ENCODE data around the gene TRERF1.
"Not testable (repeated sequence)": the region's sequence is repeated elsewhere in the genome, so short reads cannot be mapped to it uniquely, and the experiment has no call there.

TRERF1 gene, protein sequence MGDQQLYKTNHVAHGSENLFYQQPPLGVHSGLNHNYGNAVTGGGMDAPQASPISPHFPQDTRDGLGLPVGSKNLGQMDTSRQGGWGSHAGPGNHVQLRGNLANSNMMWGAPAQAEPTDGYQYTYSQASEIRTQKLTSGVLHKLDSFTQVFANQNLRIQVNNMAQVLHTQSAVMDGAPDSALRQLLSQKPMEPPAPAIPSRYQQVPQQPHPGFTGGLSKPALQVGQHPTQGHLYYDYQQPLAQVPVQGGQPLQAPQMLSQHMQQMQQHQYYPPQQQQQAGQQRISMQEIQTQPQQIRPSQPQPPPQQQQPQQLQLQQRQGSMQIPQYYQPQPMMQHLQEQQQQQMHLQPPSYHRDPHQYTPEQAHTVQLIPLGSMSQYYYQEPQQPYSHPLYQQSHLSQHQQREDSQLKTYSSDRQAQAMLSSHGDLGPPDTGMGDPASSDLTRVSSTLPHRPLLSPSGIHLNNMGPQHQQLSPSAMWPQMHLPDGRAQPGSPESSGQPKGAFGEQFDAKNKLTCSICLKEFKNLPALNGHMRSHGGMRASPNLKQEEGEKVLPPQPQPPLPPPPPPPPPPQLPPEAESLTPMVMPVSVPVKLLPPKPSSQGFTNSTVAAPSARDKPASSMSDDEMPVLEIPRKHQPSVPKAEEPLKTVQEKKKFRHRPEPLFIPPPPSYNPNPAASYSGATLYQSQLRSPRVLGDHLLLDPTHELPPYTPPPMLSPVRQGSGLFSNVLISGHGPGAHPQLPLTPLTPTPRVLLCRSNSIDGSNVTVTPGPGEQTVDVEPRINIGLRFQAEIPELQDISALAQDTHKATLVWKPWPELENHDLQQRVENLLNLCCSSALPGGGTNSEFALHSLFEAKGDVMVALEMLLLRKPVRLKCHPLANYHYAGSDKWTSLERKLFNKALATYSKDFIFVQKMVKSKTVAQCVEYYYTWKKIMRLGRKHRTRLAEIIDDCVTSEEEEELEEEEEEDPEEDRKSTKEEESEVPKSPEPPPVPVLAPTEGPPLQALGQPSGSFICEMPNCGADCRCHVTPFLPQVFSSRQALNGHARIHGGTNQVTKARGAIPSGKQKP (N-terminal part only)

DNA sequence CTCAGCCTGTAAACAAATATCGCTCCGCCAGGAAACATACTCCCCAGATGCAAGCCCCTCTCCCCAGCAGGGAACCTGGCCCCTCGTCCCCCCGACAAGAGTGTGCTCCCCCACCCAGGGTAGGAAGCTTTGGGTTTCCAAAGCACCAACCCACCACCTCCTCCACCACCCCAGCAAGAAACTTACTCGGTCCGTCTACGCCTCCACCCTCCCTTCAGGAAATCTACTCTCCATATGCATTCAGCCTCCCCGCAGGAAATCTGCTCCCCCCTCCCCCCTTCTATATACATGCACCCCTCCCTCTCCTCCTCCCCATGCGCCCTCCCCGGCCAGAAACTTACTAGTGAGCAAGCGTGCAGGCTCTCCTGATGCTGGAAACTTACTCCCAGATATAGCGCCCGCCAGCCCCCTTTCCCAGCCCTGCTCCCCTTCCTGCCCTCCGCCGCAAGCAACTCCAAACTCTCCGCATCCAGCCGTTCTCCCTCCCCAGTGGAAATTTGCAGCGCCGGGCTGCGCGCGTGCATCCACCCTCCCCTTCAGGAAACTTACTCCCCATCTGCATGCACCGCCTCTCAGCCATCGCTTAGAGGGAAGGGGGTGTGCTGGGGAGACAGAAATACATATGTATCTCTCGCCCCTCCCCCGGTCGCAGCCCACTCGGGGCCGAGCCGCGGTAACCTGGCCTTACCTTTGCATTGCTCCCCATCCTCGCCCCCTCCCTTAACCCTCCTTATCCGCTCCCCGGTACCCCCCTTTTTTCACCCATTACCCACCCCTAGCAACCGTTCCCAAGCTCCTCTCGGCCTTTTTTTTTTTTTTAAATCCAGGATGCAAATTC lies at the start of gene TRERF1:
Gene TRERF1 (minus strand): TSS at position 594 of the 838 bp plus-strand sequence. CDS start 182,336 bp downstream, outside the sequence.
- DNase-seq = peak; percentile 45 to 49

DNA sequence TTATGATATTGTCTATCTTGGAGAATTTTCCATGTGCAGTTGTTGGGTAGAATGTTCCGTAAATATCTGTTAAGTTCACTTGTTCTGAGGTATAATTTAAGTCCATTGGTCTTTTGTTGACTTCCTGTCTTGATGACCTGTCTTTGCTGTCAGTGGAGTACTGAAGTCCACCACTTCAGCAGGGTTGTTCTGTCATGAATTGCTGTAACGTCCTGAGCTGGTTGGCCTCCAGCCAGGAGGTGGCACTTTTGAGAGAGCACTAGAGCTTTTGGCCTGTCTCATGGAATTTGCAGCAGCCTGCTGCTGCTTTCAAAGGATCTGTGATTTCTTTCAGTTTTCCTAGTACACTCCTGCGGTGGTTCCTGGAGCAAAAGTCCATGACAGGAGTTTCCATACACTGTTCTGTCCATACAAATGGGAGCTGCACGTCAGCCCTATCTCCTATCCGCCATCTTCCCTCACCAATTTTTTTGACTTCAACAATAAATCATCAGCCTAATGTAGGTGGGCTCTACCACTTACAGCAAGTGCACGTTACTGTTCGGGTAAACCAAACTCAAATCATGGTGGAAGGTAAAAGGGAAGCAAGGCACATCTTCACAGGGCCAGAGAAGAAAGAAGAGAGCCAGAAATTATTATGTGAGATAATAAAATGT lies 46.9 kb upstream of the TRERF1 start:
- no peak for DNase-seq

DNA sequence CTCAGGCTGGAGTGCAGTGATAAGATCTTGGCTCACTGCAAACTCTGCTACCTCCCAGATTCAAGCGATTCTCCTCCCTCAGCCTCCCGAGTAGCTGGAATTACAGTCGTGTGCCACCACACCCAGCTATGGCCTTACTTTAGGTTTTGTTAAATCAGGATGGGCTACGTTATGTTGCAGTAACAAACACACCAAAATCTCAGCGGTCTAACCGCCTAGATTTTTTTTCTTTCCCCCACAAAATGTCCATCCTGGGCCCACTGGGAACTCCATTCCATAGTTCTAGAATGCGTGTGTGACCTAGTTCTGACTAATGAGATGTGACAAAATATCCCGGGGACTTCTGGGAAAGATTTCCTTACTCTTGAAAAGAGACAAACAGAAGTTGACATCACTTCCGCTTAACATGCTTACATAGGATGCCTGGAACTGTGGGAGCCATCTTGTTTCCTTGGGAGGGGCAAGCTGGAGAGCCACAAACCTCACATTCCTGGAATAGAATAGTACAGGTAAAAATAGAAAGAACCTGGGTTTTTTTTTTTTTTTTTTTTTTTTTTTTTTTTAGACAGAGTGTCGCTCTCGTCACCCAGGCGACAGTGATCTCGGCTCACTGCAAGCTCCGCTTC lies 42.3 kb upstream of the TRERF1 start:
- DNase-seq = no peak

DNA sequence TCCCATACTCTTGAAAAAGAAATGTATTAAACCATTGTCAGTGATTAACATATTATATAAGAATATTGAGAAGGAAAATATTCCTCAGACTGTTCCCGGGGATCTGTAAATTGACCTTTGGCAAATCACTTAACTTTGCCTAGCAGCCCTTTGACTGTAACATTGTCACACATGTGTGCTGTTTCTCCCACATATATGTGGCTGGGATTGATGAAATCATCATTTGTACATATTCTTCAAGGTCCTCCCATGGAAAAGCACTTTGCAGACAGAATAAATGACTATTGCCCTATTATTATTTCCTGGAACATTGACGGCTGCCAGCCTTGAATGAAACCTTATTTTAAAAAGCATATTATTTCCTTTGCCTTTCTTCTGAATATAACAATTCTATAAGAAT lies 36.4 kb upstream of the TRERF1 start:
- DNase-seq = no peak

DNA sequence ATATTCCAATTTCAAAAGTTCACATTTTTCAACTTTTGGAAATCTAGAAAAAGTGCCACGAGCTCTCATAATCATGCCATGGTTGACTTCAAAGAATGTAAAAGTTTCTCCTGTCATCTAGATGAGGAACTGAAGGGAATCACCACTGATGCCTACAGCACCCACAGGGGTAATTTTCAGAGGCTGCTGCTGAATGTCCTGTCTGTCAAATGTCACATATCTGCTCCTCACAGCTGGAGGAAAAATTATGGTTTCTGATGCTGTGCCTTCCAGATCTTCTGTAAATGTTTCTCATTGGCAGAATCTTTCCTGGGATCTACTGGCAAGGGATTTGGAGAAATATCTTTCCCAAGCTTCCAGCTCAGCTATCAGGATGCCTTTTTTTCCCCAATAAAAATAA lies 32.5 kb upstream of the TRERF1 start:
- no peak for DNase-seq

DNA sequence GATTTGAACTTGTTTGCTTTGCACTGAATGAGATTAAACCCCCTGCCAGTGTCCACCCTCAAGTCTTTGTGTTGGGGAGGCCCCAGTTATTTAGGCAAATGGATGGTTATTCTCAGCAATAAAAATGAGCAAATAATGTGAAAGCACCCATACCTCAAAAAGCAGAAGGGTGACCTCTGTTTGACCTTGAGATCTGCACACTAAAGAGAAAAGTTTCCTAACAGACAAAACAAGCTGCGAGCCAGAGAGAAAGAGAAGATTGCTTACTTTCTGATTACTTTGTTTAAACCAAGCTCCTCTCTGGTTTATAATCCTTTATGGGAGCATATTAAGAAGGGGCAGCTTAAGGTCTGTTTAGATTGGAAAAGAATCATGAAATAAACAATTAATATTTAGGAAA lies 30.4 kb upstream of the TRERF1 start:
- no peak for DNase-seq

DNA sequence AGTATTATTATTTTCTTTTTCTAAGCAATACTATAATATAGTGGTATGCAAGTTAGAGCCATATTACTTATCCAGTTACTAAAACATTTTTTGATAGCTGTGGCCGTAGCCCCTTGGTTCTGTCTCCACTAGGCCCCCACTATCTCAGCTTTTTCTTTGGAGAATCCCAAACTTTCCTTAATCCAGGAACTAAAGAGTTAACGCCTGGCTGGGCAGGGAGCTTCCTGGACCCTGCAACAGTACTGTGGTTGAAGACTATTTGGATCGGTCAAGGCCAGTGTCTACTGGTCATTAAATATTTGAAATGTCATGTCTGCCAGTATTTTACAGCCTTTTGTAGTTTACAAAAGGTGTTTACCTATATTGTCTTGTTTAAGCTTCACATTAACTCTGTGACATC lies 20.0 kb upstream of the TRERF1 start:
- DNase-seq = no peak

DNA sequence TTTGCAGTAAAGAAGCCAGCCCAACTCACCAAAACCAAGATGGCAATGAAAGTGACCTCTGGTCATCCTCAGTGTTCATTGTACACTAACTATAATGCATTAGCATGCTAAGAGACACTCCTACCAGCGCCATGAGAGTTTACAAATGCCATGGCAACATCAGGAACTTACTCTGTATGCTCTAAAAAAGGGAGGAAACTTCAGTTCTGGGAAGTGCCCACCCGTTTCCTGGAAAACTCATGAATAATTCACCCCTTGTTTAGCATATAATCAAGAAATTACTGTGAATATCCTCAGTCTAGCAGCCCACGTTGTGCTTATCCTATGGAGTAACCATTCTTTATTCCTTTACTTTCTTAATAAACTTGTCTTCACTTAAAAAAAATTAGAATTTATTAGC lies 19.4 kb upstream of the TRERF1 start:
- DNase-seq = no peak

DNA sequence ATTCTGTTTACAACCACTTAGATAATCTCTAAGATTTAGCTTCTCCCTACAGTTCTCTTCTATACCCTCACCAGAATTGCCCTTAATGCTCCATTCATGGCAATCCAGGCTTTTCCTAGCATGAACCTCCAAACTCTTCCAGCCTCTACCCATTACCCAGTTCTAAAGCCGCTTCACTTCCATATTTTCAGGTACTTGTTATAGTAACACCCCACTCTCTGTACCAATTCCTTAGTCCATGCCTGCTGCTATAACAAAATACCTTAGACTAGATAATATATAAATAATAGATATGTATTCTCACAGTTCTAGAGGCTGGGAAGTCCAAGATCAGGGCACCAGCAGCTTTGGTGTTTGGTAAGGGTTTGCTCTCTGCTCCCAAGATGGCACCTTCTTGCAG lies 16.5 kb upstream of the TRERF1 start:
- no peak for DNase-seq

DNA sequence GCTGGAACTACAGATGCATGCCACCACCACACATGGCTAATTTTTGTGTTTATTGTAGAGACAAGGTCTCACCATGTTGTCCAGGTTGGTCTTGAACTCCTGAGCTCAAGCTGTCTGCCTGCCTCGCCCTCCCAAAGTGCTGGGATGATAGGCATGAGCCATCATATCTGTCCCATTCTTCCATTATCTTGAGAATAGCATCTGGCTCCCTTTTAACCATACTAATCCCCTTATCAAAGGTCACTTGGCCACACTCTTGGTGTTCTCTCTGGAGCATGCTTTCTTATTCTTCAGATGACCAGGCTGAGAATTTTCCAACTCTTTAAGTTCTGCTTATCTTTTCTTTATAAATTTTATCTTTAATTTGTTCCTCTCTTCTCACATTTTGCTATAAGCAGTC lies 15.9 kb upstream of the TRERF1 start:
- no peak for DNase-seq

DNA sequence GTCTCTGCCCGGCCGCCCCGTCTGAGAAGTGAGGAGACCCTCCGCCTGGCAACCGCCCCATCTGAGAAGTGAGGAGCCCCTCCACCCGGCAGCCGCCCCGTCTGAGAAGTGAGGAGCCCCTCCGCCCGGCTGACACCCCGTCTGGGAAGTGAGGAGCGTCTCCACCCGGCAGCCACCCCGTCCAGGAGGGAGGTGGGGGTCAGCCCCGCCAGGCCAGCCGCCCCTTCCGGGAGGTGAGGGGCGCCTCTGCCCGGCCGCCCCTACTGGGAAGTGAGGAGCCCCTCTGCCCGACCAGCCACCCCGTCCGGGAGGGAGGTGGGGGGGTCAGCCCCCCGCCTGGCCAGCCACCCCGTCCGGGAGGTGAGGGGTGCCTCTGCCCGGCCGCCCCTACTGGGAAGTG lies 14.7 kb upstream of the TRERF1 start:
- not testable (repeated sequence) for DNase-seq

DNA sequence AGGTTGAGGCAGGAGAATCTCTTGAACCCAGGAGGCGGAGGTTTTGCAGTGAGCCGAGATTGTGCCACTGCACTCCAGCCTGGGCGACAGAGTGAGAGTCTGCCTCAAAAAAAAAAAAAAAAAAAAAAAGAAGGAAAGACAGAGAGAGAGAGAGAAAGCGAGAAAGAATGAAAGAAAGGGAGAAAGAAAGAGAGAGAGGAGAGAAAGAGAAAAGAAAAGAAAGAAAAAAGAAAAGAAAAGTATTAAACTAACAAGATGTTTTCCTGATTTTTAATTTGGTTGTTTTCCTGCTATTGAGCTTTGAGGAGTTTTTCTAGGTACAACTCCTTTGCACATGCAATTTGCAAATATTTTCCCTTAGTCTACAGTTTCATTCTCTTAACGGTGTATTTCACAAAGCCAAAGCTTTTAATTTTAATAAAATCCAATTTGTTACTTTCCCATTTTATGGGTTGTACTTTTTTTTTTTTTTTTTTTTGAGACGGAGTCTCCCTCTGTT lies 10.8 kb upstream of the TRERF1 start:
- DNase-seq = no peak

DNA sequence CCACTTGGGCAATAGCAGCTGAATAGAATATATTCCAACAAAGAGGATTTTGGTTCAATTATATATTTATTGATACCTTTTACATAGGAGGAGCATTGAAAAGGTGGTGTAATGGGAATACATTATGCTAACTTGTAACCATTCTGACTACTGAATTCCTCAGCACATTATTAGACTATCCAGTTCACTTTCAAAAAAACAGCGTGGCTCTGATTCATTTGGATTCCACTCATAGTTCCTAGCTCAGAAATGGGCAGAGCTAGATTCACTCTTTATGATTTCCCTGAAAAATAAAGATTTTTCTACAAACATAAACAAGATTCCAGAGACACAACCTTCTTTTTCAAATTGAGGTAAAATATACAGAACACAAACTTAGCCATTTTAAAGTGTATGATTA lies 9.2 kb upstream of the TRERF1 start:
- DNase-seq = no peak

DNA sequence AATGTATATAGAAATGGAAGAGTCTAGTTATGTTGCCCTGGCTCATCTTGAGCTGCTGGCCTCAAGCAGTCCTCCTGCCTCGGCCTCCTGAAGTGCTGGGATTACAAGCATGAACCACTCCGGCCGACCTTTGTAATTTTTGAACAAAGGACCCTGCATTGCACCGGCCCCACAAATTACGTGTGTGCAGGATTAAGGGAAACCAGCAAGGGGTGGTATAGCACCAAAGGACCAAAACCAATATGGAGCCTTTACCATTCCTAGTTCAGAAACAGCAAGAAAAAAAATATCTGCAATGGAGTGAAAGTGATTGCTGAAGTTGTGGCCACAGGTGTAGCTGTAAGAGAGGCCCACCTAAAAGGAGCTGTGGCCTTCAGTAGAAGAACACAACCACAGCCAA lies 8.2 kb upstream of the TRERF1 start:
- DNase-seq = no peak

DNA sequence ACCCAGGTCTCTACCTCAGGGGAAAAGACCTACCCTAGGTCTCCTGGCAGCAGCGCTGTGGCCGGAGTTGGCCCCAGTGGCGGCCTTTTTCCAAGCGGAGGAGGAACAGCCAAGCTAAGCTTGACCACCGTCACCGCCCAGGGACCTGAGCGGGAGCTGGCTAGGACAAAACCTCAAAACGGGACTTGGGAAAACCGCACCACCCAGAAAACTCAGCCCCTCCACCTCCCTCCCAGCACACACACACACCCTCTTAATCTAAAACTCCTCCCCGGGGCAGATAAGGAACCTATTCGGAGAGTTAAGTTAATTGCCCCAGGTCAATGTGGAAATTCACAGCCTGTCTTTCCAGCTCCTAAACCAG lies 2.7 kb upstream of the TRERF1 start:
- DNase-seq = no peak

DNA sequence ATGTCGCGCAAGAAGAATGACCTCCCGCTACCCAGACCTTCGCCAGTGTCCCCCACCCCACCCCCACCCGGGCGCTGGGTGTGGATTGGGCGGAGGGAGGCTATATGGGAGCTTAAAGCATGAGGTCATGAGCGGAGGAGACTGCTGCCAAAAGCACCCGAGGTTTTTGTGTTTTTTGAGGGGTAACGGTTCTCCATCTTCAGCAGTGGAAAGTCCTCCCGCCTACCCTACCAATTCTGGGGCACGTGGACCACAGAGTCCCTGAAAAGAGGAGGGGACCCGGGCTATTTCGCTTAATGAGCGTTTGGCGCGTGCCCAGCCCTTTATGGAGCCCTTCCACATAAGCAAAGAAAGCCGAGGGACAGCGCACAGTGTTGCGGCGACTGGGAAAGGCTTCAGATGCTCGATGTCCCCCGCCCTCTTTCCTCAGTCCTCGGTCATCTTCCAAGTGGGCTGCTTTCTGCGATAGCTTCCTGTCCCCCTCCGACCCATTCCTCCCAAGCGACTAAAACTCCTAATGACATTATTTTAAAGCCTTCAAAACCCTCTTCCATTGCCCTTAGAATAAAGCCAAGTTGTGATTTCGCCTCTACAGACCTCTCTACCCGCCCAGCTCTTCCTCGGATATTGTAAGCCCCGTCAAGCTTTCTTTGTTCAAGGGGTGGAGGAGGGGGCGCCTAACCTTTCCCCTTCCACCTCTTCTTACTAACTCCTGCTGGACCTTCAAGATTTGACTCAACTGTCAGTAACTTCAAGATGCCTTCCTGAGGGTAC lies 2.1 kb upstream of the TRERF1 start:
- DNase-seq = no peak

DNA sequence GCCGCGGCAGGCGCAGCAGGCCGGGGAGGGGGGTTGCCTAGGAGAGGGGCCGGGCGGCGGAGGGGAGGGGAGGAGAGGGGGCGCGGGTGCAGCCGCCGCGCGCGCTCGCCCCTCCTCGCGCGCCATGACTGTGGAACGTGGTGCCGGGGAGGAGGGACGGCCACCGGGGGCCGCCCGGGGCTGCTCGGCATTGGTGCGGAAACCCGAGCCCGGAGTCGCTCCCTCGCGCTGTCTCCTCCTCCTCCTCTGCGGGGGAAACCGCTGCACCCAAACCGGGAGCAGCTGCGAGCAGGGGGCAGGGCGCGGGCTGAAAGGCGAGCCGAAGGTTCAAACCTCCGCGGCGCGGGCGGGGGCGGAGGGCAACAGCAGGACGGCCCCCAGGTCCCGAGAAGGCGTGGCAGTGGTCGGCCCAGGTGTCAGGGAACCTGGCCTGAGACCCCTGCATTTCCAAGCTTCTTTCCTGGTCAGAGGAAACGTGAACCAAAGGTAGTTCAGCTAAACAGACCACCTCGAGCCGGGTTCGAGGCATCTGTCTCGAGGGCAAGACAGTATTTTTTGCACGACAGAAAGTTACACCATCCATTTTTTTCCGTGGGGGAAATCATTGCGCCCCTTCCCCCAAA lies 1.4 kb upstream of the TRERF1 start:
- DNase-seq = peak; percentile 72 to 75

DNA sequence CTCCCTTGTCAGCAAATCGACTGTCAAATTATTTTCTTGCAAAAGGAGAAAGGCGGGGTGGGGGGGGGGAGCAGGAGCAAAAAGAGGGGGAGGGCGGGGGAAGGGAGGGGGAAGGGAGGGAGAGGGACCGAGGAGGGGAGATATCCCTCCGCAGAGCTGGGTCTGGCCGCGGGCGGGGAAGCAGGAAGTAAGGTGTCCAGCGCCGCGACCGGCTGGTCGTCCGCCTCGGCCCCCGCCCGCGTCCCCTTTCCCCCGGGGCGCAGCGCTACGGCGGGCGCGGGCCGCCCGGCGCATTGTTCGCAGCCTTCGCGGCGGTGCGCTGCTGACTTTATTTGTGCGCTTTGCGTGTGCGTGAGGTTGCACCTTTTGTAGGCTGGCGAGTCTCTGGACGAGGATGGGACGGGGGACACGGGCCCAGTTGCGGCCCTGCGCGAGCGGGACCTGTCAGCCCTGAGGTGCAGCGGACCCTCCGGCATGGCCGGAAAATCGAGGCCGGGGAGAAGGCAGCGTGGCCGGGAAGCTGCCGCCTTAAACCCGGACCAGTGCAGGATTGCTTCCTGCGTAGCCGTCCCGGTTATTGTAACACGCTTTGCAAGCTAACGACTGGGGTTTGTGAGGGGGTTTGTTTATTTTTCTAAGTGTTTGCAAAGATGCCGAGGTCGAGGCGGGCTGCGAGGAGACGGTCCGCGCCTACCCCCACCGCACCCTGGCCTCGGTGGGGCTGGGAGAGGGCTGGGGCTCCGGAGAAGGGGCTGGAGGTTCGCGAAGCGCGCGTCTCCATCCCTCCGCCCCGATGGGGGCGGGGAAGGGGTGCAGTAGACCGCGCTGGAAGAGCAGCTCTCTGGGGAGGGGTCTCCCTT lies 675 bp upstream of the TRERF1 start:
- DNase-seq = peak; percentile 31 to 47
